GM18907 (cell line): ENCODE data around the gene F11.
"Not testable (repeated sequence)": the region's sequence is repeated elsewhere in the genome, so short reads cannot be mapped to it uniquely, and the experiment has no call there.

ENCODE experiments used
- ATAC-seq: cut with Tn5 transposase; IDR thresholded peaks from one replicate; pipeline ENCODE4 v1.9.1; 2021; ENCODE audit warnings: mild to moderate bottlenecking, moderate library complexity; ENCODE audit not compliant: unreplicated experiment

Gene F11

DNA sequence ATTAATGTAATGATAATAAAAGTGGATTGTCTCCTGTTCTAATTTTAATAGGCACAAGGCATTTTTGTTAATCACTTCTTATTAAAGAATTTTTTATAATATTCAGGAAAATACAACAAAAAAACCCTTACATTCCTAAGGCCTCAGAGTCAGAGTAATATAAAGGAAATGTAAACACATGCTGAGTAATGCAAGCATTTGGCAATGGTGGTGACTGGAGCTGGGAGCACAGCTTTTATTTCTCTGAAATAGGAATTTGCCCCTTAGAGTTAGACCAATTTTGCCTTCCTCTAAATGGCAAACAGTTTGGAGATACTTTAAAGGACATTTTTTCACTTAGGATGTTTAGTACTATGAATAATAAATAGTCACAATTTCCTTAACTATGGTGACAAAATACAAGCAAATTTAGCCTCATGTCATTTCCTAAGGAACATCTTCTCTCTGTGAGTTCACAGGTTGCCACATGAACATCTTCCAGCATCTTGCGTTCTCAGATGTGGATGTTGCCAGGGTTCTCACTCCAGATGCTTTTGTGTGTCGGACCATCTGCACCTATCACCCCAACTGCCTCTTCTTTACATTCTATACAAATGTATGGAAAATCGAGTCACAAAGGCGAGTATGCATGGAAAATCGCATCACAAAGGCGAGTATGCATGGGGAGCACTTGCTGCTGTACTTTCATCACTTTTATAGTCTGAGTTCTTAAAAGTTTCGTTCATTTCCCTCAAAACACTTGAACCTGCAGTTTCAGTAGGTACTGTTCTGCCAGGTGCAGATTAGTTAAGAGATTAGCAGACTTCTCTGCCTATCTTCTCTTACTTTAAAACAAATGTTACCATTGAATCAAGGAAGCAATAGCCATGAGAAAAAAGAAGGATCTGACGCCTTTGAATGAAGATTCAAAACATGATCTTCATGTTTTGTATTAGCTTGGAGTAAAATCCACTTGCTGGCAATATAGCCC, 15.9 kb upstream of the F11 start:
- ATAC-seq, result no peak

GRCh38 chr4:186250760-186251159, 15.2 kb upstream of the F11 start:
- ATAC-seq, result no peak

GRCh38 chr4:186255122-186255521, 10.9 kb upstream of the F11 start:
- no peak for ATAC-seq

DNA sequence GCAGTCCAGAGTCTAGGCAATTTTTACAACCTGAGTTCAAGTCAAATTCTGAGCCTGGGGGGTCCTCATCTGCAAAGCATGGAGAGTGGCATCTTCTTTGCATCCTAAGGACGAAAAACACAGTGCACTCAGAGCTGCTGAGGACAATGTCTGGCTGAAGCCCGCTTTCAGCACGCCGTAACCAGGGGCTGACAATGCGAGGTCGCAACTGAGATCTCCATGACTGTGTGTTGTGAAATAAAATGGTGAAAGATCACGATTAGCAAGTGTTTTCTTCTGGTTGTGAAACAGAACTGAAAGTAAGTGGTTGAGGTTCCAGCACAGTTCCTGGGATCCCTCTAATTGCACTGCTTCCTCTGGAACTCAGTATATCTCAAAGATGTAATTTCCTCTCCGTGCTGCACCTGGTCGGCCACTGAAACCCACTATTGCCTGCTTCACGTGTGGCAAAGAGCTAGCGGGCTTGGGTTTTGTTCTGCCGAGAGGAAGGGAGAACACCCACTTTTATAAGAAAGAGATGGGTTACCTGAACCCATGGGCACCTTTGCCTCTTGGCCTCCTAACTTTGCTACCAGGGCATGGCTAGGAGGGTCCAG, 7.7 kb upstream of the F11 start:
- ATAC-seq, result no peak

GRCh38 chr4:186260117-186260503, 5.9 kb upstream of the F11 start:
- no peak for ATAC-seq

GRCh38 chr4:186260504-186261448, 5.2 kb upstream of the F11 start:
- no peak for ATAC-seq

GRCh38 chr4:186264660-186265059, 1.3 kb upstream of the F11 start:
- no peak for ATAC-seq

- not testable (repeated sequence) for ATAC-seq
These were observed 739 bp upstream of the F11 start for GRCh38 chr4:186265250-186265649.

GRCh38 chr4:186266729-186267456, 904 bp downstream of the F11 start:
- ATAC-seq, result no peak

- no peak for ATAC-seq
These were observed 5.2 kb downstream of the F11 start for GRCh38 chr4:186271081-186271678.

- ATAC-seq, result no peak
These were observed 6.9 kb downstream of the F11 start for GRCh38 chr4:186272699-186273391.

- ATAC-seq, result not testable (repeated sequence)
These were observed 7.4 kb downstream of the F11 start for GRCh38 chr4:186273392-186273789.

GRCh38 chr4:186283311-186283710, 17.3 kb downstream of the F11 start:
- ATAC-seq, result no peak

GRCh38 chr4:186285147-186285546, 19.2 kb downstream of the F11 start:
- ATAC-seq, result no peak

DNA sequence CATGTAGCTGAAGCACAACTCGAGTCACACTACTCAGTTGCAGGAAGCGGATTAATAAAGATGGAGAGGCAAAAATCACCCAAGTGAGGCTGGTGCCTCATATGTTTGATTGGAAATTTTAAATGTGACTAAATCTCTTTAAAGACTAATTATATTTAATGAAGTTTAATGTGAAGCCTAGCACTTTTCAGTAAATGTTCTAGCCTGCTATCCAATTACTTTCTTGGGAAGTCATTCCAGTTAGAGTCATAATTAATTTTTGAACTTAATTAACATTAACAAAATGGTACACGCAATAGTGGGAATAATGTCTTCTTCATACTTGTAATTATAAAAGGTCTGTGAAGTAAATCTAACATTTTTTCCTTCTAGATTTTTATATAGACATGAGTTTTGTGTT, 20.6 kb downstream of the F11 start:
- no peak for ATAC-seq

DNA sequence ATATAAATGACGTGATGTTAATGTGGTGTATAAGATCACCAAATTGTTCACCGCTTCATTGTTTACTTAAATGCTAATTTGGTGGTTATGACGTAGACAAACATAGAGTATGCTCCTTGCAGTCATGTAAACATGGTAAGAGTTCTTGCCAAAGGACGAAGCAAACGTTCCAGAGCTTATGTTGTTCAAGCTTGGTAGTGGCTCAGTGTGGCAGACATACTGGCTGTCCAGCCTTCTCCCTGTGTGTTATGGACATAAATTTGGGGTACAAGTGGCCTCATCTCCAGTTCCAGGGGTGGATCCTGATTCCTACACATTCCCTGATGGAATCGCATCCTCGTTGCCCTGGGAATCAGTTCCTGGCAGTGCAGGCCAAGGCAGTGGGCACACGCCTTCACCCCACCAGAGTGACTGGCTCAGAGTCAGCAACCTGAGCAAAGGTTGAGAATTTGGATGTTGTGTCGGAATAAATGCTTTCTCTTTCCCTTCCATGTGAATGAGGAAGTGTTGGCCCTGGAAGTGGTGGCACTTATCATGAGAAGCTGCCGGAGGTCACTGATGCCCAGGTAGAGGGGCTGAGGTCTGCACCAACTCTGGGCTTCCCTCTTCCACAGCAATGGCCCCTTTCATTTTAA, 25.4 kb downstream of the F11 start:
- no peak for ATAC-seq

DNA sequence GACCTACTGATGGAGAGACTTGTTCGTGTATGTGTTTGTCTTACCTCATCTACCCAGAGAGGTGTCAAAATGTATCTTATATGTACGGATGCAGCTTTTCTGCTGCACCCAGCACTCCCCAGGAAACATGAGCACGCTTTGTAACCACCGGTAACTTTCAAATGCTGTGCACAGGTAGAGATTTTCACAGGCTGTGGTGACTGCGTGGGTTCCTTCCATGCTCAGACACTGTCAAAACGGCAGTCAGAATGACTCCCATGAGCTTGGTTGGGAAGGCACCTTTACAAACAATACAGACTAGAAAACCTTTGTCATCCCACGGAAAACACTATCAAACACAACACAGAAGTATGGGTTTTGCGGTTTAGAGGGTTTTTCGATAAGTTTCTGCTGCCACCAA, 28.2 kb downstream of the F11 start:
- no peak for ATAC-seq

DNA sequence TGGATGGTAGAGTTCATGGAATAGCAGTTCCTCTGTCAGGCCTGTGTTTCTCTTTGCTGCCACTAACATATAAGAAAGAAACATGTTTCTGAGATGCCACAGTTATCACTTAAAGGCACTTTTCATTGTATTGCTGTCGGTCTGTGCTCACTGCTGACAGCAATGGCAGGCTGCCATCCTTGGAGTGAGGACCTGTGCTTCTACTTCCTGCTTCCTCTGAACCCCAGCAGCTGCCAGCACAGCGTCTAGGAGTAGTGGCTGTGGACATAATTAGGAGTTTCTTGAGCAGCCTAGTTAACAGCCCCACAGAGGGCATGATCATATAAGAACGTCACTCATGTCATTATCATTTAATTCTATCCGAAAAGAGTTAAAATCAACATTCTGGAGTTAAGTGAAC, 30.5 kb downstream of the F11 start:
- no peak for ATAC-seq

GRCh38 chr4:186297013-186297645, 31.1 kb downstream of the F11 start:
- no peak for ATAC-seq
